Measurements from ENCODE around the gene PXK. TPM values are rescaled to one million over a fixed set of nuclear protein-coding genes. Genes with fewer than 3 reads are reported as not detected.

The PXK gene
- polyA plus RNA-seq (9.2 to 12.9 TPM (median 12.2 TPM) in 3 replicates), polyA minus RNA-seq (4.5 to 12.9 TPM (median 8.1 TPM) in 3 replicates)
- polyA plus RNA-seq (2011; ENCODE audit: low read depth), result 11.9 TPM
- polyA plus RNA-seq (2011; cell fraction: cytosol; rRNA removed), result 10.4 and 15.0 TPM in 2 replicates
- 14.8 and 15.1 TPM in 2 replicates for polyA plus RNA-seq (2011; cell fraction: nucleus; rRNA removed)
- polyA plus RNA-seq (2012; ENCODE audit: low replicate concordance), result 9.1 and 13.2 TPM in 2 replicates
- 10.4 TPM for polyA minus RNA-seq (2011; cell fraction: cytosol; rRNA and poly(A)+ RNA removed)
- 6.8 and 14.3 TPM in 2 replicates for polyA minus RNA-seq (2011; cell fraction: nucleus; rRNA and poly(A)+ RNA removed)

DNA sequence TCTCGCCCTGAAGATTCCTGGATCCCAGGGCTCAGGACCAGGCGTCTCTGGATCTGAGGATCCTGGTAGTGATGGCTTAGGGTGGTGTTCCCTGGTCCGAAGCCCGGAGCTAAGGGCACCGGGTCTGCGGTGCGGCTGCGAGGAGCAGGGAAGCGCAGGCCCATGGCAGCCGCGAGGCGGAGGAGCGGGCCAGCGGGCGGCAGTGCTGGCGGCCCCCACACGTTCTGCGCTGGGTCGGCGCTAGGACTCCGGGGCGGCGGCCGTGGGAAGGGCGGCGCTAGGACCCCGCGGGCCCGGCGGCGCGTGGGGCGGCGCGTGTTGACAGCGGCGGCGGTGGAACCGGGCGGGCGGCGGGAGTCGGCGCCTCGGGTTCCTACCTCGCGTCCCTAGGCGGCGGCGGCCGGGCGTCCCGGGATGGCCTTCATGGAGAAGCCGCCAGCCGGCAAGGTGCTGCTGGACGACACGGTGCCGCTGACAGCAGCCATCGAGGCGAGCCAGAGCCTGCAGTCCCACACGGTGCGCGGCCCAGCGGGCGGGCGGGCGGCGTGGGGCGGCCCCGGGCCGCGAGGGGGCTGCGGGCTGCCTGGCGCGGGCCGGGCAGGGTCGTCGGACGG lies at the start of gene PXK:
TSS of gene PXK (plus strand) at position 318 of the 614 bp plus-strand sequence. CDS start at position 415, 97 bp downstream.
- Histone ChIP-seq H3K9me3 (ENCODE audit: control insufficient read depth, low read depth, low read length) (no peaks in the 10 kb centered on the region), H4K20me1 (ENCODE audit: control insufficient read depth, extremely low read depth, insufficient read depth, low read length) (no peaks in the 10 kb centered on the region), H3K9me1 (ENCODE audit: control insufficient read depth, extremely low read depth, insufficient read depth, low read length) (no peaks in the 10 kb centered on the region), H3K79me2 (ENCODE audit: control insufficient read depth, insufficient read depth, low read length) (peaks cover 6% of the 10 kb centered on the region), H2AFZ (ENCODE audit: control insufficient read depth, low read length) (peak within 1 kb of the TSS; percentile 77), H3K4me3 (ENCODE audit: control insufficient read depth in 2 of 3, extremely low read depth in 1 of 3, insufficient read depth in 2 of 3, low read depth in 1 of 3, low read length in 3 of 3) (peak within 1 kb of the TSS; percentile 60 to 90 (median 86)), H3K27me3 (ENCODE audit: control insufficient read depth, extremely low read depth, insufficient read depth, low read length) (no peaks in the 10 kb centered on the region), H3K27ac (ENCODE audit: control insufficient read depth, insufficient read depth, low read length) (peak within 1 kb of the TSS; percentile 51), H3K4me1 (ENCODE audit: control insufficient read depth, extremely low read depth, insufficient read depth, low read length) (peaks cover 31% of the 10 kb centered on the region), H3K9ac (ENCODE audit: control insufficient read depth, extremely low read depth, insufficient read depth, low read length) (peak within 1 kb of the TSS; percentile 70), H3K4me2 (ENCODE audit: control insufficient read depth, extremely low read depth, insufficient read depth, low read depth, low read length) (peak within 1 kb of the TSS; percentile 97), H3K36me3 (ENCODE audit: control insufficient read depth in 2 of 2, extremely low read depth in 1 of 2, insufficient read depth in 2 of 2, low read length in 2 of 2) (peaks cover 0 to 5% of the 10 kb centered on the region in 2 experiments)
- dilution Hi-C loops (cut with MboI; ENCODE audit: extremely low pct_ligation_motif_present, low sequenced_read_pairs), result no loop called here
- no peak for FAIRE-seq
- TF ChIP-seq EZH2 (IDR thresholded peaks at IDR 0.05; ENCODE audit: low read length), result no peak
- TF ChIP-seq, protein P1, sequence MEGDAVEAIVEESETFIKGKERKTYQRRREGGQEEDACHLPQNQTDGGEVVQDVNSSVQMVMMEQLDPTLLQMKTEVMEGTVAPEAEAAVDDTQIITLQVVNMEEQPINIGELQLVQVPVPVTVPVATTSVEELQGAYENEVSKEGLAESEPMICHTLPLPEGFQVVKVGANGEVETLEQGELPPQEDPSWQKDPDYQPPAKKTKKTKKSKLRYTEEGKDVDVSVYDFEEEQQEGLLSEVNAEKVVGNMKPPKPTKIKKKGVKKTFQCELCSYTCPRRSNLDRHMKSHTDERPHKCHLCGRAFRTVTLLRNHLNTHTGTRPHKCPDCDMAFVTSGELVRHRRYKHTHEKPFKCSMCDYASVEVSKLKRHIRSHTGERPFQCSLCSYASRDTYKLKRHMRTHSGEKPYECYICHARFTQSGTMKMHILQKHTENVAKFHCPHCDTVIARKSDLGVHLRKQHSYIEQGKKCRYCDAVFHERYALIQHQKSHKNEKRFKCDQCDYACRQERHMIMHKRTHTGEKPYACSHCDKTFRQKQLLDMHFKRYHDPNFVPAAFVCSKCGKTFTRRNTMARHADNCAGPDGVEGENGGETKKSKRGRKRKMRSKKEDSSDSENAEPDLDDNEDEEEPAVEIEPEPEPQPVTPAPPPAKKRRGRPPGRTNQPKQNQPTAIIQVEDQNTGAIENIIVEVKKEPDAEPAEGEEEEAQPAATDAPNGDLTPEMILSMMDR (optimal IDR thresholded peaks at IDR 0.05 in 1 of 3, IDR thresholded peaks at IDR 0.05 in 1 of 3, conservative IDR thresholded peaks at IDR 0.05 in 1 of 3; ENCODE audit: extremely low read depth in 1 of 3, insufficient read depth in 2 of 3, low read length in 3 of 3), result peak in 1 of 3 experiments; percentile 40
- no peak for DNase-seq (ENCODE audit: low read depth, low spot score)

DNA sequence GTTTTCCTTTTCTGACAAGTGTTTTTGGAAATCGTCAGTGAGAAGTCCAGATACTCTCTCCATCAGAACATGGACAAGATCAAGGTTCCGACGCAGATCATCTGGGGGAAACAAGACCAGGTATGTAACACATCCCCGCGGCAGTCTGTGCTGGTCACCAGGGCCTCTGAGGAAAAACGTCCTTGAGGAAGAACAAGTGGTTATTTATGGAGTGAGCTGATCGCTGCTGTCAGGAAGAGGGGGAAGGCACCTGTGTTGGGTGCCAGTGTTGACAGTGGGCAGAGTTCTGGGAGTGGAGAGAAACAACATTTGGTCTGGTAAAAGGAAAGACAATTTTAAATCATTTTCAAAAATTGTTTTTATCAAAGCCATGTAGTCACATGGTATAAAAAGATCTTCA lies 47.4 kb upstream of the PXK start:
- Histone ChIP-seq H3K4me2 (ENCODE audit: control insufficient read depth, extremely low read depth, insufficient read depth, low read depth, low read length) (no peak overlapping the region), H3K27ac (ENCODE audit: control insufficient read depth, insufficient read depth, low read length) (no peak overlapping the region), H4K20me1 (ENCODE audit: control insufficient read depth, extremely low read depth, insufficient read depth, low read length) (no peaks in the 10 kb centered on the region), H3K9me3 (ENCODE audit: control insufficient read depth, low read depth, low read length) (no peaks in the 10 kb centered on the region), H3K36me3 (ENCODE audit: control insufficient read depth in 2 of 2, extremely low read depth in 1 of 2, insufficient read depth in 2 of 2, low read length in 2 of 2) (peaks cover 3 to 16% of the 10 kb centered on the region in 2 experiments), H3K79me2 (ENCODE audit: control insufficient read depth, insufficient read depth, low read length) (no peaks in the 10 kb centered on the region), H3K27me3 (ENCODE audit: control insufficient read depth, extremely low read depth, insufficient read depth, low read length) (no peaks in the 10 kb centered on the region), H3K4me3 (ENCODE audit: control insufficient read depth in 2 of 3, extremely low read depth in 1 of 3, insufficient read depth in 2 of 3, low read depth in 1 of 3, low read length in 3 of 3) (no peak overlapping the region), H3K9me1 (ENCODE audit: control insufficient read depth, extremely low read depth, insufficient read depth, low read length) (no peaks in the 10 kb centered on the region), H3K4me1 (ENCODE audit: control insufficient read depth, extremely low read depth, insufficient read depth, low read length) (no peaks in the 10 kb centered on the region), H3K9ac (ENCODE audit: control insufficient read depth, extremely low read depth, insufficient read depth, low read length) (no peak overlapping the region), H2AFZ (ENCODE audit: control insufficient read depth, low read length) (no peak overlapping the region)
- dilution Hi-C loops (cut with MboI; ENCODE audit: extremely low pct_ligation_motif_present, low sequenced_read_pairs), result no loop called here
- FAIRE-seq (no peak), DNase-seq (ENCODE audit: low read depth, low spot score) (no peak)
- no peak for TF ChIP-seq EZH2 (IDR thresholded peaks at IDR 0.05; ENCODE audit: low read length)
- TF ChIP-seq, protein P1 (optimal IDR thresholded peaks at IDR 0.05 in 1 of 3, IDR thresholded peaks at IDR 0.05 in 1 of 3, conservative IDR thresholded peaks at IDR 0.05 in 1 of 3; ENCODE audit: extremely low read depth in 1 of 3, insufficient read depth in 2 of 3, low read length in 3 of 3), result no peak

All from keratinocyte (primary cell).